ENCODE measurements around the gene DTNBP1.

DTNBP1 gene

GRCh38 chr6:15519681-15520080 is 143.1 kb downstream of the DTNBP1 start:
- ChIA-PET CTCF (interaction anchor here (0.6 kb wide), 2 partner anchors 35 to 98 kb away, joined by 3 to 4 read pairs; no protein-coding TSS in a partner anchor), POLR2A (interaction anchor here (0.7 kb wide), 1 partner anchor 10 kb away, joined by 4 read pairs; no protein-coding TSS in a partner anchor)
- H3K4me1 ChIP-seq (ENCODE audit: control insufficient read depth, insufficient read depth, low read length) = no peaks in the 10 kb centered on the region
- H3K36me3 ChIP-seq (ENCODE audit: control insufficient read depth in 2 of 2, insufficient read depth in 1 of 2, low read length in 2 of 2) = peaks cover 18 to 90% of the 10 kb centered on the region in 2 experiments
- no peak overlapping the region for H3K27ac ChIP-seq (ENCODE audit: extremely low read depth, low read depth, low read length)
- no peak overlapping the region for H3K4me3 ChIP-seq (ENCODE audit: low read depth, low read length)
- no peaks in the 10 kb centered on the region for H3K9me3 ChIP-seq (ENCODE audit: control insufficient read depth, insufficient read depth, low read depth, low read length)
- TF ChIP-seq PATZ1 (tag by site-specific recombination; IDR thresholded peaks at IDR 0.05) = no peak
- no peak for TF ChIP-seq ZNF514 (tag by site-specific recombination; IDR thresholded peaks at IDR 0.05)
- TF ChIP-seq ZBTB21 (tag by site-specific recombination; IDR thresholded peaks at IDR 0.05) = no peak
- TF ChIP-seq SETDB1 (IDR thresholded peaks at IDR 0.05; ENCODE audit: insufficient read length, low read length) = no peak
- no peak for TF ChIP-seq SP3 (tag by site-specific recombination; IDR thresholded peaks at IDR 0.05)
- TF ChIP-seq ZFP3 (tag by site-specific recombination; IDR thresholded peaks at IDR 0.05; ENCODE audit: low read depth) = no peak
- no peak for TF ChIP-seq ZSCAN18 (tag by site-specific recombination; IDR thresholded peaks at IDR 0.05)
- no peak for TF ChIP-seq ZNF645 (tag by site-specific recombination; IDR thresholded peaks at IDR 0.05)
- TF ChIP-seq ZNF639 (tag by site-specific recombination; IDR thresholded peaks at IDR 0.05) = no peak
- no peak for TF ChIP-seq ZNF157 (tag by site-specific recombination; IDR thresholded peaks at IDR 0.05)
- no peak for TF ChIP-seq ZNF585B (tag by site-specific recombination; IDR thresholded peaks at IDR 0.05)
- no peak for TF ChIP-seq ZNF140 (tag by site-specific recombination; IDR thresholded peaks at IDR 0.05)
- TF ChIP-seq ZBTB48 (tag by site-specific recombination; IDR thresholded peaks at IDR 0.05) = no peak

- ChIA-PET POLR2A (no interaction called here), CTCF (interaction anchor here (1.3 kb wide), 1 partner anchor 104 kb away, joined by 4 read pairs; no protein-coding TSS in a partner anchor)
- Histone ChIP-seq H3K27ac (ENCODE audit: extremely low read depth, low read depth, low read length) (no peak overlapping the region), H3K36me3 (ENCODE audit: control insufficient read depth in 2 of 2, insufficient read depth in 1 of 2, low read length in 2 of 2) (peaks cover 18 to 90% of the 10 kb centered on the region in 2 experiments), H3K9me3 (ENCODE audit: control insufficient read depth, insufficient read depth, low read depth, low read length) (no peaks in the 10 kb centered on the region), H3K4me1 (ENCODE audit: control insufficient read depth, insufficient read depth, low read length) (no peaks in the 10 kb centered on the region), H3K4me3 (ENCODE audit: low read depth, low read length) (no peak overlapping the region)
- no peak for TF ChIP-seq ZNF580 (tag by site-specific recombination; IDR thresholded peaks at IDR 0.05)
- no peak for TF ChIP-seq BCL6B (tag by site-specific recombination; IDR thresholded peaks at IDR 0.05)
- TF ChIP-seq ZNF324 (tag by site-specific recombination; IDR thresholded peaks at IDR 0.05) = no peak
- TF ChIP-seq ZNF529 (tag by site-specific recombination; IDR thresholded peaks at IDR 0.05; ENCODE audit: insufficient replicate concordance) = no peak
- peak; percentile 80 for TF ChIP-seq SCRT2 (tag by site-specific recombination; IDR thresholded peaks at IDR 0.05)
- TF ChIP-seq ZNF654 (tag by site-specific recombination; IDR thresholded peaks at IDR 0.05; ENCODE audit: low read depth) = no peak
- TF ChIP-seq ZNF629 (tag by site-specific recombination; IDR thresholded peaks at IDR 0.05) = no peak
- TF ChIP-seq EGR2 (tag by site-specific recombination; IDR thresholded peaks at IDR 0.05; ENCODE audit: low read depth) = no peak
- TF ChIP-seq ZNF10 (tag by site-specific recombination; IDR thresholded peaks at IDR 0.05) = no peak
- TF ChIP-seq ZNF2 (tag by site-specific recombination; IDR thresholded peaks at IDR 0.05) = no peak
- no peak for TF ChIP-seq ZNF426 (tag by site-specific recombination; IDR thresholded peaks at IDR 0.05)
- TF ChIP-seq KLF16 (tag by site-specific recombination; IDR thresholded peaks at IDR 0.05) = no peak
- TF ChIP-seq ZFP37 (tag by site-specific recombination; IDR thresholded peaks at IDR 0.05) = no peak
- TF ChIP-seq GLI4 (tag by site-specific recombination; IDR thresholded peaks at IDR 0.05) = no peak
- TF ChIP-seq YY2 (tag by site-specific recombination; IDR thresholded peaks at IDR 0.05) = no peak
- TF ChIP-seq SCRT1 (tag by site-specific recombination; IDR thresholded peaks at IDR 0.05; ENCODE audit: borderline replicate concordance) = peak; percentile 56; the same call in 1 of the 2 replicates
Measured at GRCh38 chr6:15518878-15519277, 143.9 kb downstream of the DTNBP1 start.

All from HEK293 (cell line).